Natural killer cell (primary cell): ENCODE results near the gene CDH23. TPM values are rescaled to one million over a fixed set of nuclear protein-coding genes. Genes with fewer than 3 reads are reported as not detected.

Source experiments
- ATAC-seq, 3 donors: fragments of 150-1000 bp in 2 of 3; fragments of 200-7000 bp in 1 of 3; cut with Tn5 transposase; 1 replicate in 1 of 3; 2 replicates in 2 of 3; pipeline ENCODE4 v1.10.0; 2021; ENCODE audit warnings: mild to moderate bottlenecking in 2 of 3, moderate library complexity in 2 of 3
- DNase-seq, 2 donors: peaks; one replicate each; pipeline versions ENCODE4 v3.0.0 to v3.0.0-alpha.2; 2013 to 2021; ENCODE audit warnings: mixed read lengths in 1 of 2
- H3K27ac ChIP-seq: one replicate; pipeline ENCODE4 v1.5.1; 2013; ENCODE audit warnings: mild to moderate bottlenecking, low read length
- H3K27me3 ChIP-seq: one replicate; pipeline ENCODE4 v1.6.1; 2013; ENCODE audit warnings: low read length; ENCODE audit not compliant: control insufficient read depth, insufficient read depth
- H3K36me3 ChIP-seq: one replicate; pipeline ENCODE4 v1.6.1; 2013; ENCODE audit warnings: low read length; ENCODE audit not compliant: control insufficient read depth, insufficient read depth
- H3K4me1 ChIP-seq: one replicate; pipeline ENCODE4 v1.6.1; 2013; ENCODE audit warnings: low read length; ENCODE audit not compliant: control insufficient read depth, insufficient read depth
- H3K4me3 ChIP-seq: one replicate; pipeline ENCODE4 v1.5.1; 2013; ENCODE audit warnings: low read length
- H3K9me3 ChIP-seq: one replicate; pipeline ENCODE4 v1.6.1; 2013; ENCODE audit warnings: low read length; ENCODE audit not compliant: control insufficient read depth, insufficient read depth
- H3K27ac Mint-ChIP-seq, 2 donors: one replicate each; pipeline ENCODE4 v1.8.0; 2022; ENCODE audit warnings: mild to moderate bottlenecking in 2 of 2, mixed read lengths in 2 of 2, moderate library complexity in 1 of 2
- H3K27me3 Mint-ChIP-seq, 2 donors: one replicate each; pipeline ENCODE4 v1.8.0; 2022; ENCODE audit warnings: low read depth in 2 of 2, mixed read lengths in 2 of 2
- H3K36me3 Mint-ChIP-seq: one replicate; pipeline ENCODE4 v1.8.0; 2022; ENCODE audit warnings: mixed read lengths
- H3K4me1 Mint-ChIP-seq, 2 donors: one replicate each; pipeline ENCODE4 v1.8.0; 2022; ENCODE audit warnings: mixed read lengths in 2 of 2
- H3K4me3 Mint-ChIP-seq: one replicate; pipeline ENCODE4 v1.8.0; 2022; ENCODE audit warnings: mild to moderate bottlenecking, moderate library complexity, mixed read lengths
- H3K9me3 Mint-ChIP-seq, 2 donors: one replicate each; pipeline ENCODE4 v1.8.0; 2022; ENCODE audit warnings: mixed read lengths in 2 of 2
- CTCF ChIP-seq: fragments of 200-600 bp; IDR thresholded peaks from one replicate; pipeline ENCODE4 v1.8.0; 2022; ENCODE audit warnings: antibody characterized with exemption
- WGBS: methylation state at CpG from one replicate; pipeline ENCODE4 v1.1.7; 2013; ENCODE audit warnings: missing lambda C conversion rate; ENCODE audit not compliant: insufficient coverage; 5-methylcytosine and 5-hydroxymethylcytosine counted together
- intact Hi-C: fragments of 100-400 bp; cut with micrococcal nuclease; formaldehyde crosslinking; loops from one replicate; pipeline ENCODE4 v1.14.2; 2022
- total RNA-seq, 4 donors: library from RNA; stranded (reverse); fragments of 120-200 nt in 1 of 4; gene quantifications; one replicate each; pipeline versions ENCODE4 v1.2.3 to v1.2.4, GENCODE V29; 2013 to 2022

The CDH23 gene
- total RNA-seq, 3 donors from 2014 or later (not counting 1 experiment from before 2014, with no cell fraction given): 1.2 to 6.0 (median 4.3) TPM

DNA sequence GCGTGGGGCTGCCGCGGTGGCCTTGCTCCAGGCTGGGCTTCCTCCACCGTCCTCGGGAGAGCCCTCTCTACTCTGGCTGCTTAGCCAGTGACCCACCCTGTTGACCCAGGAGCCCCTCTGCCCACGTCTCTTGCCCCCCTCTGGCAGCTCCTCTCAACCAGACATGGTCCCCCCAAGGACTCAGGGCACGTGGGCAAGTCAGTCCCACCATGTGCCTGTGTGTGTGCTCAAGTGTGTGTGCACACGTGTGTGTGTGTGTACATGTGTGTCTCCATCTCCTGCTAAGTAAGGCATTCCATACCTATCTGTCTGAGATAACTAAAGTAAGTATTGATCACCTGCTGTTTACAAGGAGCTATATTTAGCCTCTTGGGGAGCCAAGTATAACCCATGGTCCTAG lies 221.9 kb downstream of the CDH23 start:
- Mint-ChIP-seq H3K4me1 (no peaks in the 10 kb centered on the region), H3K27me3 (peaks cover 5 to 7% of the 10 kb centered on the region in 2 donors), H3K36me3 (no peaks in the 10 kb centered on the region), H3K4me3 (no peak overlapping the region), H3K9me3 (no peaks in the 10 kb centered on the region), H3K27ac (no peak overlapping the region)
- no peak for DNase-seq
- no peaks in the 10 kb centered on the region for H3K36me3 ChIP-seq
- no peaks in the 10 kb centered on the region for H3K4me1 ChIP-seq
- no peak for ATAC-seq
- H3K27me3 ChIP-seq: no peaks in the 10 kb centered on the region
- intact Hi-C loops: no loop called here
- TF ChIP-seq CTCF: no peak
- 81% methylated on average over 8 of the region's 8 CpGs for WGBS
- H3K27ac ChIP-seq: no peak overlapping the region
- H3K9me3 ChIP-seq: no peaks in the 10 kb centered on the region
- H3K4me3 ChIP-seq: no peak overlapping the region

- Histone ChIP-seq H3K9me3 (no peaks in the 10 kb centered on the region), H3K4me1 (no peaks in the 10 kb centered on the region), H3K4me3 (no peak overlapping the region), H3K36me3 (no peaks in the 10 kb centered on the region), H3K27ac (no peak overlapping the region), H3K27me3 (no peaks in the 10 kb centered on the region)
- no peak overlapping the region for H3K27ac Mint-ChIP-seq
- no peaks in the 10 kb centered on the region for H3K4me1 Mint-ChIP-seq
- H3K36me3 Mint-ChIP-seq: no peaks in the 10 kb centered on the region
- WGBS: 94% methylated on average over 7 of the region's 7 CpGs
- H3K27me3 Mint-ChIP-seq: peaks cover 0 to 5% of the 10 kb centered on the region in 2 donors
- H3K4me3 Mint-ChIP-seq: no peak overlapping the region
- no peak for TF ChIP-seq CTCF
- intact Hi-C loops: no loop called here
- no peak for ATAC-seq
- H3K9me3 Mint-ChIP-seq: no peaks in the 10 kb centered on the region
- no peak for DNase-seq
Observed at GRCh38 chr10:71620642-71621041, 223.9 kb downstream of the CDH23 start.

DNA sequence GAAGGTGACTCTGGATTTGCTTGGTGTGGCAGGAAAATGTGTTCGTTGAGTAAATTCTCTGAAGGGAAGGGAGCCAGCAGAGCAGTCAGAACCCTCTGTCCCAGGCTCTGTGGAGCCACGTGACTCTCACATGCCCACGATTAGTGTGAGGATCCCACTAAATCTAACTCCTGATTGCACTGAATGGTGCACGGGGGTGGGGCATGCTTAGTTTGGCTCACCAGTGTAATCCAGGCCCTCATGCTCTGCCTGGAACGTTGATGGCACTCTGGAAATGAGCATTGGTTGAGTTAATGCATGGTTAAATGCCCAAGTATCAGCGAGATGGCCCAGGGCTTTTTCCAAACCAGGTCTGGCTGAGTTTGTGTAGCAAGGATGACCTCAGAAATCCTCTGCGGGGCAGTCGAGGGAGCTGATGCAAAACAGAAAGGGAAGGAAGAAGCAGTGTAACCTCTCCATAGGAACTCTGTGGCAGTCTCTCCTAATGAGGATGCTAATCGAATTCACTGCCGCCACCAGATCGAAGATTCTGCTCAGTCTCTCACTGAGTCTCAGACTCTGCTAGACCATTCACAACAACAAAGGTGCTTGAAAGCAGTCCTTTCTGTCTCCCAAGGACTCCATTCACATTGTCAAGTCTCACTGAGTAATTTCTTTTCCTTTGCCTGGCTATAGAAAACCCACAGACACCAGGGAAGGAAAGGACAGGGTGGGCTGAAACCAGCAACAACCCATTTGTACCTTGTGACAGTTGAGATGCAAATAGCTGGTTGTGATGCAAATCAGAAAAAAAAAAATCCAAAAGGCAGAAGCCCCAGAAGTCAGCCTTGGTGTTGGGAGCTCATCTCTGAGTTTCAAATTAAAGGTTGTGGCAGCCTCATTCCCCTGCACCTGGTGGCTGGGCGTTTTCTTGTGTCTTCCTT lies 224.8 kb downstream of the CDH23 start:
- ATAC-seq (no peak), DNase-seq (no peak)
- Mint-ChIP-seq H3K27me3 (peaks cover 0 to 5% of the 10 kb centered on the region in 2 donors), H3K36me3 (no peaks in the 10 kb centered on the region), H3K4me3 (no peak overlapping the region), H3K4me1 (no peaks in the 10 kb centered on the region), H3K9me3 (no peaks in the 10 kb centered on the region), H3K27ac (no peak overlapping the region)
- TF ChIP-seq CTCF: no peak
- no peak overlapping the region for H3K27ac ChIP-seq
- no peak overlapping the region for H3K4me3 ChIP-seq
- no peaks in the 10 kb centered on the region for H3K4me1 ChIP-seq
- H3K27me3 ChIP-seq: no peaks in the 10 kb centered on the region
- no peaks in the 10 kb centered on the region for H3K9me3 ChIP-seq
- intact Hi-C loops: no loop called here
- H3K36me3 ChIP-seq: no peaks in the 10 kb centered on the region
- 75% methylated on average over 12 of the region's 12 CpGs for WGBS
